Measurements from ENCODE around the gene EPC1. TPM values are rescaled to one million over a fixed set of nuclear protein-coding genes. Genes with fewer than 3 reads are reported as not detected.

EPC1 gene
- total RNA-seq, 2 experiments from 2014 or later = 40.9 to 48.8 TPM

DNA sequence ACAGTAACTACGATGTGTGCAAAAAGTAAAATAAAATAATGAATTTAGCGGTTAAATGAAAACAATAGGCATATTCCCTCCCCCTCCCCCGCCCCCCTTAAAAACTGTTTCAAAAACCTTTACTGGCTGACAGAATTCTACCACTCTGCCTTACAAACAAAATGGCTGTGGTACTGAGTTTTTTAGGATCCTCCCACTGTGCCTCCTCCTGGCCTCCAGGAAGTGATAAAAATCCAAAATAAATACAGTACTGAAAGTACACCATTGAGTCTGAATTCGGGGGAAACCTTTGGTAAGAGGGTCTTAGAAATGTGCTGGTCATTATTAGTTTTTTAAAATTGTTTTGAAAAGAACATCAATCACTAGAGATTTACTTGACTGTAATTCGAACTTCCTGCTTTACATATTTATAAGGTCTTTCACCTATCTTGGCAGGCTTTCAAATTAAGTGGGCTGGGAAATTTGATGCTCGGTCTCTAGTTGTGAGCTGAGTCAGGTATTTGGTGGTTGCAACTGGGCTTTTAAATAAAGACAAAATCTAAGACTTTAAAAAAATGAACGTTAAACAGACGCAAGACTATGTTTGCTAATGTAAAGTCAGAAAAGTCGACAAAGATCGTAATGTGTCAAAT, 32.5 kb upstream of the EPC1 start:
- DNase-seq (ENCODE audit: low spot score) = peak; percentile 73
- no TSS peak for BruUV-seq (replicated peaks)
- H3K79me2 ChIP-seq (ENCODE audit: insufficient read depth, low read depth, low read length) = peaks cover 41% of the 10 kb centered on the region
- H3K36me3 ChIP-seq (ENCODE audit: insufficient read depth, low read length) = peaks cover 8% of the 10 kb centered on the region; the same call in 1 of the 2 replicates
- peak overlapping the region; percentile 89 for H3K4me3 ChIP-seq (ENCODE audit: low read depth, low read length, poor library complexity, severe bottlenecking)
- H3K4me1 ChIP-seq (ENCODE audit: insufficient read depth, low read length, poor library complexity, severe bottlenecking) = peaks cover 14% of the 10 kb centered on the region
- POLR2A ChIA-PET = interaction anchor here (0.6 to 3.2 kb wide), 12 partner anchors 12 to 802 kb away, joined by 3 to 17 read pairs (median 5); partner anchors contain the start of gene CCDC7
- H3K9me2 ChIP-seq (ENCODE audit: insufficient read depth, low read length) = no peaks in the 10 kb centered on the region
- peak overlapping the region; percentile 91 for H3K4me2 ChIP-seq (ENCODE audit: low read length)
- CTCF ChIA-PET (ENCODE audit: unreplicated experiment) = no interaction called here
- TF ChIP-seq, protein P1, sequence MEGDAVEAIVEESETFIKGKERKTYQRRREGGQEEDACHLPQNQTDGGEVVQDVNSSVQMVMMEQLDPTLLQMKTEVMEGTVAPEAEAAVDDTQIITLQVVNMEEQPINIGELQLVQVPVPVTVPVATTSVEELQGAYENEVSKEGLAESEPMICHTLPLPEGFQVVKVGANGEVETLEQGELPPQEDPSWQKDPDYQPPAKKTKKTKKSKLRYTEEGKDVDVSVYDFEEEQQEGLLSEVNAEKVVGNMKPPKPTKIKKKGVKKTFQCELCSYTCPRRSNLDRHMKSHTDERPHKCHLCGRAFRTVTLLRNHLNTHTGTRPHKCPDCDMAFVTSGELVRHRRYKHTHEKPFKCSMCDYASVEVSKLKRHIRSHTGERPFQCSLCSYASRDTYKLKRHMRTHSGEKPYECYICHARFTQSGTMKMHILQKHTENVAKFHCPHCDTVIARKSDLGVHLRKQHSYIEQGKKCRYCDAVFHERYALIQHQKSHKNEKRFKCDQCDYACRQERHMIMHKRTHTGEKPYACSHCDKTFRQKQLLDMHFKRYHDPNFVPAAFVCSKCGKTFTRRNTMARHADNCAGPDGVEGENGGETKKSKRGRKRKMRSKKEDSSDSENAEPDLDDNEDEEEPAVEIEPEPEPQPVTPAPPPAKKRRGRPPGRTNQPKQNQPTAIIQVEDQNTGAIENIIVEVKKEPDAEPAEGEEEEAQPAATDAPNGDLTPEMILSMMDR (conservative IDR thresholded peaks at IDR 0.05; ENCODE audit: low read length) = no peak
- TF ChIP-seq EZH2phosphoT487 (IDR thresholded peaks at IDR 0.05; ENCODE audit: borderline replicate concordance, low read depth, low read length) = no peak
- intact Hi-C loops (cut with micrococcal nuclease; ENCODE audit: unreplicated experiment) = loop anchor here (5.0 to 10.0 kb wide), 4 partner anchors 322 to 1672 kb away; partner anchors contain the start of genes ITGB1 and KIF5B
- no peaks in the 10 kb centered on the region for H4K20me1 ChIP-seq (ENCODE audit: insufficient read depth, low read length)
- H3K27ac ChIP-seq (ENCODE audit: low read depth, low read length, poor library complexity, severe bottlenecking) = peak overlapping the region; percentile 82
- H2AFZ ChIP-seq (ENCODE audit: low read length) = peak overlapping the region; percentile 94
- H3K9me3 ChIP-seq (ENCODE audit: low read length) = peaks cover 9% of the 10 kb centered on the region; the same call in 1 of the 2 replicates

DNA sequence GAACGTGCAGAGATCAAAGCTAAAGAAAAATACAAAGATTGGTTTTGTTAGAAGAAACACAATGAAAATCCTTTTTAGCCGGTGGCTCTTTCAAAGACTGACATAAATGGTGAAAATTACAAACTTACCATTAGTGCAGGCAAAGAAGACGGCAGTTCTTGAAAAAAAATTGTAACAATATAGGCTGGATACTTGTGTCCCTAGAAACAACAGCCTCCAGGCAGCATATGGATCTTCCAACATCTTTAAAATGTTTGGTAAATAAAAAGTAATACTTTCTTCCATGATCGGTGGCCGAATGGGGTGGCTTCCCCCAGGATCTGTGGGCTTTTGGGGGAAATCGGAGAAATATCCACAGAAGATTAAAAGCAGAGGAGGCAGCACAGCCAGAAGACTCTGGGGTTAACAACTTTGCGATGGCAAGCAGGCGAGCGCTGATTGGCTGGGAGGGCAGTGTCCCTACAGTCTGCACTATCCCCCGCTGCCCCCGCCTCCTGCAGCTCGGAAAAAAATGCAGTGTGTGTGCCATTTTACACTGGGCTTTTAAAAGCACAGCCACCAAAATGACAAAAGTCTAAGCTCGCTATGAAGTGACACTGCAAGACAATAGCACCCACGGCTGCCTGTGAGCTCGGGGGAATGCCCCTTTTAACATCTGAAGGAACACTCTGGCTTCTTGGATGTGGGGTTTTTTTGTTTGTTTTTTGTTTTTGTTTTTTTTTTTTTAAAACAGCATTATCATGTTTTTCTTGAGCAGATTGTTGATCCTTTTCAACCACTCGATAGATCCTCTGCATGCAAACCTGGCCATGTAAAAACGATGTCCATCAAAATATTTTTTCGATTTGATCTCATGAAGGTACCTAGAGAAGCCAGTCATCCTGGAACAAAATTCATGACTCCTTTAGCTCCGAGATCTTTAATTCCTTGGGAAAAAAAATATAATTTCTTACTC, 31.7 kb upstream of the EPC1 start:
- H3K27ac ChIP-seq (ENCODE audit: low read depth, low read length, poor library complexity, severe bottlenecking) = peak overlapping the region; percentile 82
- TF ChIP-seq, protein P1 (conservative IDR thresholded peaks at IDR 0.05; ENCODE audit: low read length) = no peak
- TF ChIP-seq EZH2phosphoT487 (IDR thresholded peaks at IDR 0.05; ENCODE audit: borderline replicate concordance, low read depth, low read length) = no peak
- peak overlapping the region; percentile 91 for H3K4me2 ChIP-seq (ENCODE audit: low read length)
- no peaks in the 10 kb centered on the region for H3K9me2 ChIP-seq (ENCODE audit: insufficient read depth, low read length)
- peak overlapping the region; percentile 89 for H3K4me3 ChIP-seq (ENCODE audit: low read depth, low read length, poor library complexity, severe bottlenecking)
- peaks cover 9% of the 10 kb centered on the region; the same call in 1 of the 2 replicates for H3K9me3 ChIP-seq (ENCODE audit: low read length)
- H3K79me2 ChIP-seq (ENCODE audit: insufficient read depth, low read depth, low read length) = peaks cover 49% of the 10 kb centered on the region
- peak; percentile 95 for DNase-seq (ENCODE audit: low spot score)
- H3K4me1 ChIP-seq (ENCODE audit: insufficient read depth, low read length, poor library complexity, severe bottlenecking) = peaks cover 14% of the 10 kb centered on the region
- H2AFZ ChIP-seq (ENCODE audit: low read length) = peak overlapping the region; percentile 94; the same call in 1 of the 2 replicates
- peaks cover 11% of the 10 kb centered on the region; the same call in 1 of the 2 replicates for H3K36me3 ChIP-seq (ENCODE audit: insufficient read depth, low read length)
- no peaks in the 10 kb centered on the region for H4K20me1 ChIP-seq (ENCODE audit: insufficient read depth, low read length)
- BruUV-seq (replicated peaks) = TSS peak; percentile 98
- ChIA-PET POLR2A (interaction anchor here (0.6 to 3.2 kb wide), 22 partner anchors 9 to 803 kb away, joined by 3 to 17 read pairs (median 5); partner anchors contain the start of gene CCDC7), CTCF (ENCODE audit: unreplicated experiment) (interaction anchor here (0.5 kb wide), 1 partner anchor 447 kb away, joined by 3 read pairs; no protein-coding TSS in a partner anchor)
- intact Hi-C loops (cut with micrococcal nuclease; ENCODE audit: unreplicated experiment) = loop anchor here (1.0 to 10.0 kb wide), 6 partner anchors 32 to 1671 kb away; partner anchors contain the start of genes CCDC7, ITGB1 and KIF5B

Measured in OCI-LY7 (cell line).